Neuronal stem cell (in vitro differentiated cells): Measurements from ENCODE around the gene STAT5A.
"Not testable (repeated sequence)": the region's sequence is repeated elsewhere in the genome, so short reads cannot be mapped to it uniquely, and the experiment has no call there.

ENCODE experiments used
- DNase-seq: peaks from one replicate; pipeline ENCODE4 v3.0.0-alpha.2; 2013; ENCODE audit warnings: low spot score
- H2AFZ ChIP-seq: one replicate; pipeline ENCODE4 v1.6.1; 2013; ENCODE audit warnings: mild to moderate bottlenecking, low read length, inconsistent platforms
- H2AK5ac ChIP-seq: 2 replicates; pipeline ENCODE4 v1.6.1; 2013; ENCODE audit warnings: low read depth, mild to moderate bottlenecking, inconsistent platforms, low read length, moderate library complexity, mixed read lengths
- H2BK120ac ChIP-seq: 2 replicates; pipeline ENCODE4 v1.6.1; 2013; ENCODE audit warnings: low read depth, mild to moderate bottlenecking, inconsistent platforms, low read length, moderate library complexity, mixed read lengths
- H2BK12ac ChIP-seq: one replicate; pipeline ENCODE4 v1.6.1; 2013; ENCODE audit warnings: low read length, inconsistent platforms
- H2BK15ac ChIP-seq: 2 replicates; pipeline ENCODE4 v1.6.1; 2013; ENCODE audit warnings: mild to moderate bottlenecking, low read length, inconsistent platforms, mixed read lengths
- H2BK5ac ChIP-seq: one replicate; pipeline ENCODE4 v1.6.1; 2013; ENCODE audit warnings: inconsistent platforms, mild to moderate bottlenecking, low read length, moderate library complexity
- H3K14ac ChIP-seq: one replicate; pipeline ENCODE4 v1.6.1; 2013; ENCODE audit warnings: low read length, inconsistent platforms
- H3K18ac ChIP-seq: 2 replicates; pipeline ENCODE4 v1.6.1; 2013; ENCODE audit warnings: low read length, inconsistent platforms
- H3K23ac ChIP-seq: 2 replicates; pipeline ENCODE4 v1.6.1; 2013; ENCODE audit warnings: low read depth, mild to moderate bottlenecking, mixed read lengths, low read length, inconsistent platforms; ENCODE audit not compliant: poor library complexity
- H3K27ac ChIP-seq: replicated peaks from 3 replicates; pipeline ENCODE4 v1.5.1; 2013; ENCODE audit warnings: low read length, inconsistent platforms
- H3K27me3 ChIP-seq, 3 experiments: 2 replicates each; pipeline ENCODE4 v1.6.1; 2013; ENCODE audit warnings: low read length in 3 of 3, mild to moderate bottlenecking in 2 of 3, inconsistent platforms in 1 of 3, low read depth in 1 of 3, mixed read lengths in 1 of 3, moderate library complexity in 1 of 3; ENCODE audit not compliant: control insufficient read depth in 3 of 3, insufficient read depth in 3 of 3
- H3K36me3 ChIP-seq, 2 donors: replicated peaks in 1 of 2; 2 replicates each; pipeline ENCODE4 v1.6.1; 2013; ENCODE audit warnings: low read length in 2 of 2; ENCODE audit not compliant: control insufficient read depth in 2 of 2, insufficient read depth in 2 of 2
- H3K4ac ChIP-seq: 2 replicates; pipeline ENCODE4 v1.6.1; 2013; ENCODE audit warnings: inconsistent platforms, mild to moderate bottlenecking, low read length, moderate library complexity
- H3K4me1 ChIP-seq, 2 donors: 1 replicate in 1 of 2; 2 replicates in 1 of 2; pipeline ENCODE4 v1.6.1; 2013; ENCODE audit warnings: low read length in 2 of 2, low read depth in 1 of 2; ENCODE audit not compliant: control insufficient read depth in 2 of 2, insufficient read depth in 1 of 2
- H3K4me2 ChIP-seq: one replicate; pipeline ENCODE4 v1.6.1; 2013; ENCODE audit warnings: mild to moderate bottlenecking, low read length, inconsistent platforms; ENCODE audit not compliant: insufficient read depth, poor library complexity, severe bottlenecking
- H3K4me3 ChIP-seq, 2 donors: 2 replicates each; pipeline ENCODE4 v1.5.1; 2013; ENCODE audit warnings: low read length in 2 of 2, mild to moderate bottlenecking in 2 of 2, inconsistent platforms in 1 of 2, moderate library complexity in 1 of 2
- H3K79me1 ChIP-seq: one replicate; pipeline ENCODE4 v1.6.1; 2013; ENCODE audit warnings: low read depth, mild to moderate bottlenecking, inconsistent platforms, low read length, moderate library complexity
- H3K9ac ChIP-seq: one replicate; pipeline ENCODE4 v1.6.1; 2013; ENCODE audit warnings: mild to moderate bottlenecking, low read depth, low read length, inconsistent platforms; ENCODE audit not compliant: poor library complexity
- H3K9me3 ChIP-seq, 2 donors: replicated peaks in 1 of 2; 2 replicates each; pipeline versions ENCODE3 to v1.6.1; 2013; ENCODE audit warnings: low read length in 2 of 2, mild to moderate bottlenecking in 2 of 2, inconsistent platforms in 1 of 2, low read depth in 1 of 2, mixed read lengths in 1 of 2, moderate library complexity in 1 of 2; ENCODE audit not compliant: control insufficient read depth in 2 of 2, insufficient read depth in 1 of 2
- H4K8ac ChIP-seq: one replicate; pipeline ENCODE4 v1.6.1; 2013; ENCODE audit warnings: low read depth, mild to moderate bottlenecking, inconsistent platforms, low read length, moderate library complexity
- H4K91ac ChIP-seq: one replicate; pipeline ENCODE4 v1.6.1; 2013; ENCODE audit warnings: low read length, low read depth, mild to moderate bottlenecking, inconsistent platforms; ENCODE audit not compliant: poor library complexity
- WGBS, 2 donors: extraction: QIAGEN DNeasy Blood & Tissue Kit; methylation state at CpG; one replicate each; pipeline ENCODE4 v1.1.7; 2013; ENCODE audit warnings: missing lambda C conversion rate in 2 of 2, mixed read lengths in 1 of 2; ENCODE audit not compliant: insufficient read length in 2 of 2, insufficient replicate concordance in 1 of 2; ENCODE audit errors: extremely low coverage in 2 of 2; 5-methylcytosine and 5-hydroxymethylcytosine counted together

The STAT5A gene

GRCh38 chr17:42299913-42300312, 11.6 kb downstream of the STAT5A start:
- not testable (repeated sequence) for H2BK12ac ChIP-seq, H3K27ac ChIP-seq, DNase-seq, H2BK5ac ChIP-seq, H3K9me3 ChIP-seq, H2BK120ac ChIP-seq, H3K9ac ChIP-seq, H2AFZ ChIP-seq, H2BK15ac ChIP-seq, H3K14ac ChIP-seq, H2AK5ac ChIP-seq, H3K4me1 ChIP-seq, H3K4me3 ChIP-seq, H3K79me1 ChIP-seq, H3K36me3 ChIP-seq, H3K18ac ChIP-seq, H3K4me2 ChIP-seq, H4K8ac ChIP-seq, H4K91ac ChIP-seq, H3K27me3 ChIP-seq, H3K23ac ChIP-seq, H3K4ac ChIP-seq
- no CpG with 5 or more reads among the region's 17 CpGs for WGBS, 2 donors

DNA sequence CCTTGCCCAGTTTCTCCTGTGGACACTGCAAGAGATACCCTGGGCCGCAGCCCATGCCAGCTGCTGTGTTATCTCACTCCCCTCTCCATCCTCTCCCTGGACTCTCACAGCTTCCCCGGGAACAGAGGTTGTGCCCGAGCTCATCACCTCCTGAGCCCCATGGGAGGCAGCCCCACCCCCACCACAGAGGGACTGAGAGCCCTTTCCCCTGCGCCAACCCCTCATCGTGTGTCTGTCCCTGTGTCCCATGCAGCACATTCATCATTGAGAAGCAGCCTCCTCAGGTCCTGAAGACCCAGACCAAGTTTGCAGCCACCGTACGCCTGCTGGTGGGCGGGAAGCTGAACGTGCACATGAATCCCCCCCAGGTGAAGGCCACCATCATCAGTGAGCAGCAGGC, 12.7 kb downstream of the STAT5A start:
- Histone ChIP-seq H3K9me3 (no peaks in the 10 kb centered on the region), H2BK120ac (no peak overlapping the region), H2AK5ac (no peak overlapping the region), H3K4ac (no peak overlapping the region), H3K4me3 (no peak overlapping the region), H2BK12ac (peak overlapping the region; percentile 58), H3K79me1 (no peaks in the 10 kb centered on the region), H3K9ac (no peak overlapping the region), H3K14ac (no peak overlapping the region), H3K36me3 (no peaks in the 10 kb centered on the region), H2BK5ac (no peak overlapping the region), H4K8ac (no peak overlapping the region), H2BK15ac (no peak overlapping the region), H3K4me2 (no peak overlapping the region), H2AFZ (no peak overlapping the region), H3K27me3 (no peaks in the 10 kb centered on the region), H3K18ac (no peak overlapping the region), H3K27ac (no peak overlapping the region), H3K4me1 (no peaks in the 10 kb centered on the region), H3K23ac (no peak overlapping the region), H4K91ac (no peak overlapping the region)
- no peak for DNase-seq
- no CpG with 5 or more reads among the region's 9 CpGs for WGBS, 2 donors

DNA sequence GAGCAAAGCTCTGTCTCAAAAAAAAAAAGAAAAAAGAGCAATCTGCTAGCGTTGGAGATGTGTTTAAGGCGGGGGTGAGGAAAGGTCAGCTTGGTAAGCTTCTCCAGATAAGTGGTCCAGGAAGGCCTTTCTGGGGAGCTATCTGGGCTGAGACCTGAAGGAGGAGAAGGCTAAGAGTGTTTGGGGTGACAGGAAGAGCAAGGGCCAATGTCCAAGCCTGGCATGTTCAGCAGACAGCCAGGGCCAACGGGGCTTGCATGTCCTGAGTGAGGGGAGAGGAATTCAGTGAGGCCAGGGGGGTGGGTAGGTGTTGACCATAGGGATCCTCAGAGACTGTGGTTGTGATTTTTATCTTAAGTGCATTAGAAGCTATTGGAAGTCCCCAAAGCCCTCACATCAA, 15.4 kb downstream of the STAT5A start:
- Histone ChIP-seq H3K27me3 (no peaks in the 10 kb centered on the region), H3K27ac (no peak overlapping the region), H2AK5ac (peak overlapping the region; percentile 60), H3K79me1 (no peaks in the 10 kb centered on the region), H2BK15ac (no peak overlapping the region), H3K36me3 (no peaks in the 10 kb centered on the region), H3K23ac (no peak overlapping the region), H3K4me2 (no peak overlapping the region), H4K8ac (peak overlapping the region; percentile 72), H2AFZ (no peak overlapping the region), H2BK12ac (peak overlapping the region; percentile 16), H3K9ac (no peak overlapping the region), H2BK120ac (no peak overlapping the region), H3K14ac (no peak overlapping the region), H3K4me1 (no peaks in the 10 kb centered on the region), H3K4me3 (no peak overlapping the region), H3K4ac (no peak overlapping the region), H3K18ac (no peak overlapping the region), H2BK5ac (no peak overlapping the region), H3K9me3 (no peaks in the 10 kb centered on the region), H4K91ac (no peak overlapping the region)
- no CpG with 5 or more reads among the region's 3 CpGs for WGBS, 2 donors
- DNase-seq: no peak

- peak overlapping the region; percentile 75 for H3K14ac ChIP-seq
- H2AFZ ChIP-seq: no peak overlapping the region
- no peak overlapping the region for H4K8ac ChIP-seq
- peak overlapping the region; percentile 30 for H3K9ac ChIP-seq
- no peak for DNase-seq
- no peaks in the 10 kb centered on the region for H3K9me3 ChIP-seq
- H2BK15ac ChIP-seq: peak overlapping the region; percentile 9
- peak overlapping the region; percentile 13 for H3K18ac ChIP-seq
- H2BK5ac ChIP-seq: no peak overlapping the region
- no peak overlapping the region for H3K23ac ChIP-seq
- H2BK12ac ChIP-seq: peak overlapping the region; percentile 46
- no peak overlapping the region for H4K91ac ChIP-seq
- H2AK5ac ChIP-seq: peak overlapping the region; percentile 60
- no peak overlapping the region for H3K27ac ChIP-seq
- H3K4me1 ChIP-seq: no peaks in the 10 kb centered on the region
- no peaks in the 10 kb centered on the region for H3K27me3 ChIP-seq
- no CpG with 5 or more reads among the region's 16 CpGs for WGBS, 2 donors
- no peak overlapping the region for H3K4me2 ChIP-seq
- no peak overlapping the region for H3K4me3 ChIP-seq
- no peak overlapping the region for H2BK120ac ChIP-seq
- H3K79me1 ChIP-seq: no peaks in the 10 kb centered on the region
- H3K36me3 ChIP-seq: no peaks in the 10 kb centered on the region
- peak overlapping the region; percentile 76 for H3K4ac ChIP-seq
These were observed 16.1 kb downstream of the STAT5A start for GRCh38 chr17:42304187-42305030.
